ENCODE results near the gene PAX6. TPM values are rescaled to one million over a fixed set of nuclear protein-coding genes. Genes with fewer than 3 reads are reported as not detected.

The PAX6 gene
- total RNA-seq, 1 donor from 2014 or later, result 2.7 TPM

DNA sequence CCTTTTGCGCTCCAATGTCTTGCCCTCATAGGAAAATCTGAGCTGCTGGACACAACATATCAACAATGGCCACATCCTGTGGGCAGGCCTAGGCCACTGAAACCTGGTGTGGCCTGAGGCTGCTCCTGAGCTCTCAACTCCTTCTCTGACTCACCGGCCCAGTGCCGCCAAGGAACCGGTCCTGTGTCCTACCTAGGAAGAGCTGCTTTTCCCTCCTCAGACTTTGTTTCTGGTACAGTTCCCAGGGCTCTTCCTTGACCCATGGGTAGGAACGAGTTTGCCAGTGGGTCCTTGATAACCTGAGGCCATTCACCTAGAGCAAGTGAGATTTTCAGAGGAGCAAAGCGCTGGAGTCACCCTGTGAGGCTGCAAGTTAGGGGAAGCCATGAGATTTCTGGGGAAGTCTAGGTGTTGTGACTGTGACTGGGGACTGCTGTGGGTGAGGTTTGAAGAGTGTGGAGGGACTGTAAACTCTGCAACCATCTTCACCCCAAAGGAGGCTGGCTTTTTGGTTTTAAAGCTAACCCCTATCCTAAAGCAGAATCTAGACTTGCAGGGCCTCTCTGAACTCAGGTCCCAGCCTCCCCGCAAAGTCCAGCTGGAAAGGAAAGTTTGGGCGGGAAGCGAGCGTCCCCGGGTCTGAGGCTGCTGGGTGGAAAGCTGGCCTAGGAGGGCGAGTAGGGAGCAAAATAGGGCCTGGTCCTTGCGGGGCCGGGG is 12.0 kb upstream of the PAX6 start:
- H3K9me3 Mint-ChIP-seq (ENCODE audit: unreplicated experiment), result no peaks in the 10 kb centered on the region
- TF ChIP-seq CTCF (IDR thresholded peaks at IDR 0.05; ENCODE audit: unreplicated experiment), result no peak
- H3K27ac Mint-ChIP-seq (ENCODE audit: unreplicated experiment), result no peak overlapping the region
- H3K36me3 Mint-ChIP-seq (ENCODE audit: low read depth, unreplicated experiment), result peaks cover 3% of the 10 kb centered on the region
- no peak overlapping the region for H3K4me3 Mint-ChIP-seq (ENCODE audit: unreplicated experiment)
- peaks cover 43% of the 10 kb centered on the region for H3K27me3 Mint-ChIP-seq (ENCODE audit: unreplicated experiment)
- peaks cover 9% of the 10 kb centered on the region for H3K4me1 Mint-ChIP-seq (ENCODE audit: unreplicated experiment)
- DNase-seq (ENCODE audit: low spot score), result no peak

DNA sequence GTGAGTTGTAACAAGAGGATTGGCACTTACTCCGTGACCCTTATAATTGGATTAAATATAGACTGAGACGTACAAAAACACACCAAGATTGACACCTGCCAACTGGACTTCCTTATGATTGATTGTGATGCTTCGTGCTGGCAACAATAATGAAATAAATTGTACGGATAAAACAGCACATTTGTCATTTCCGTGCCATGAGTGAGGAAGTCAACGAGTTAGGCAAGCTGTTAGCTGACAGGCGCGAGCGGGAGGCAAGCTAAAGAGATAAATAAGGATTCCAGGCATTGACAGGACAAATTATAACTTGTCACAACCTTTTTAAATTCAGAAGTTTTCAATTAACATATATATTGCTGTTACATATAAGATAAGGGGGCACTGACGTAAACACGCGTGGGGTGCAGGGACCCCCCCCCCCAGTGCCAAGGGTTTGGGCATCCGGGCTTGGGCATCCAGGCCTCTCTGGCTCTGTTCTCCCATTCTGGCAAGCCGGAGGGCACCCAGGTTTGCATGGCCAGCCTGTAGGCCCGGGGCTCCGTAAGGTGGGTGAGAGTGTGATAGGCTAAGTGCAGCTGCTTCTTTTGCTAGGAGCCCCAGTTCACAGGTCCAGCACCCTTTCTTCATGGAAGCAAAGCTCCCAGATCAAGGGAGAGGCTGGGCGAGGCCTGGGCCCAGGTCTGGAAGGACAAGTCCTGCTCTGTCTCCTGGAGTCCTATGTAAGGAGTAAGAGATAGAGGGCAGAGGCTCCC is 11.2 kb upstream of the PAX6 start:
- Mint-ChIP-seq H3K36me3 (ENCODE audit: low read depth, unreplicated experiment) (peaks cover 3% of the 10 kb centered on the region), H3K27me3 (ENCODE audit: unreplicated experiment) (peaks cover 37% of the 10 kb centered on the region), H3K9me3 (ENCODE audit: unreplicated experiment) (no peaks in the 10 kb centered on the region), H3K27ac (ENCODE audit: unreplicated experiment) (no peak overlapping the region), H3K4me3 (ENCODE audit: unreplicated experiment) (no peak overlapping the region), H3K4me1 (ENCODE audit: unreplicated experiment) (peaks cover 5% of the 10 kb centered on the region)
- no peak for DNase-seq (ENCODE audit: low spot score)
- TF ChIP-seq CTCF (IDR thresholded peaks at IDR 0.05; ENCODE audit: unreplicated experiment), result no peak

DNA sequence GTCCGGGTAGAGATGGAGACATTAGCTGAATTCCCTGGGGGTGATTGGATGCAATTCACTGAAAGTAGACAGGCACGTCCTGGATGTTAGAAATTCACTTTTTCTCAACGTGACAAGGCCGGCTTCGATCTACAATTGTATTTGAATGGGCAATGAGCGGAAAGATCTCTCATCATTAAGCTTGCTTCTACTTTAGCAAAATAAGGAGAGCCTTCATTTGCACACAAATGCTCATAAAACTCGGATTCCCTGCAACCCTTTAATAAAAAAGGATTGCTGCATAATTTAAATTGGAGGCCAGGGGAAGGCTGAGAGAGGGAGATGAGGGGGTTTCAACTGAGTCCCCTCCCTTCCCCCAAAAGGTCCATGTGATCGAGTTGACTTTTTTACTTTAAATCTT is 10.6 kb upstream of the PAX6 start:
- H3K4me1 Mint-ChIP-seq (ENCODE audit: unreplicated experiment), result peaks cover 3% of the 10 kb centered on the region

GRCh38 chr11:31821235-31821764 is 10.2 kb upstream of the PAX6 start:
- DNase-seq (ENCODE audit: low spot score), result no peak
- H3K36me3 Mint-ChIP-seq (ENCODE audit: low read depth, unreplicated experiment), result peaks cover under 1% of the 10 kb centered on the region
- TF ChIP-seq CTCF (IDR thresholded peaks at IDR 0.05; ENCODE audit: unreplicated experiment), result no peak
- H3K9me3 Mint-ChIP-seq (ENCODE audit: unreplicated experiment), result no peaks in the 10 kb centered on the region
- H3K27me3 Mint-ChIP-seq (ENCODE audit: unreplicated experiment), result peaks cover 36% of the 10 kb centered on the region
- peaks cover under 1% of the 10 kb centered on the region for H3K4me1 Mint-ChIP-seq (ENCODE audit: unreplicated experiment)
- H3K4me3 Mint-ChIP-seq (ENCODE audit: unreplicated experiment), result no peak overlapping the region
- H3K27ac Mint-ChIP-seq (ENCODE audit: unreplicated experiment), result no peak overlapping the region

More for the DNA sequence above, 10.6 kb upstream of the PAX6 start:
- DNase-seq (ENCODE audit: low spot score), result no peak
- no peaks in the 10 kb centered on the region for H3K9me3 Mint-ChIP-seq (ENCODE audit: unreplicated experiment)
- H3K36me3 Mint-ChIP-seq (ENCODE audit: low read depth, unreplicated experiment), result peaks cover 3% of the 10 kb centered on the region
- no peak overlapping the region for H3K27ac Mint-ChIP-seq (ENCODE audit: unreplicated experiment)
- peaks cover 37% of the 10 kb centered on the region for H3K27me3 Mint-ChIP-seq (ENCODE audit: unreplicated experiment)
- H3K4me3 Mint-ChIP-seq (ENCODE audit: unreplicated experiment), result no peak overlapping the region
- TF ChIP-seq CTCF (IDR thresholded peaks at IDR 0.05; ENCODE audit: unreplicated experiment), result no peak

GRCh38 chr11:31820438-31820818 is 9.3 kb upstream of the PAX6 start:
- Mint-ChIP-seq H3K27ac (ENCODE audit: unreplicated experiment) (no peak overlapping the region), H3K4me3 (ENCODE audit: unreplicated experiment) (no peak overlapping the region), H3K36me3 (ENCODE audit: low read depth, unreplicated experiment) (no peaks in the 10 kb centered on the region), H3K4me1 (ENCODE audit: unreplicated experiment) (peaks cover 4% of the 10 kb centered on the region), H3K9me3 (ENCODE audit: unreplicated experiment) (no peaks in the 10 kb centered on the region), H3K27me3 (ENCODE audit: unreplicated experiment) (peaks cover 34% of the 10 kb centered on the region)
- no peak for TF ChIP-seq CTCF (IDR thresholded peaks at IDR 0.05; ENCODE audit: unreplicated experiment)
- no peak for DNase-seq (ENCODE audit: low spot score)

Measured in endothelial cell (in vitro differentiated cells).